ENCODE measurements around the gene PTPRN.
"Not testable (repeated sequence)": the region's sequence is repeated elsewhere in the genome, so short reads cannot be mapped to it uniquely, and the experiment has no call there.

The PTPRN gene

GRCh38 chr2:219266232-219266631 lies 43.0 kb downstream of the PTPRN start:
- Histone ChIP-seq H3K9me3 (ENCODE audit: control insufficient read depth, low read length) (no peaks in the 10 kb centered on the region), H3K4me1 (ENCODE audit: control insufficient read depth, insufficient read depth, low read length, poor library complexity, severe bottlenecking) (no peaks in the 10 kb centered on the region), H3K4me3 (ENCODE audit: extremely low read depth, insufficient read depth, low read length, poor library complexity, severe bottlenecking) (no peak overlapping the region), H3K36me3 (ENCODE audit: control insufficient read depth, insufficient read depth, low read length) (no peaks in the 10 kb centered on the region), H3K27ac (ENCODE audit: low read depth, low read length, severe bottlenecking) (no peak overlapping the region)
- WGBS, 2 experiments (ENCODE audit: insufficient coverage in 2 of 2) = 72 to 92% methylated on average over 1 to 4 of the region's 5 CpGs

GRCh38 chr2:219261024-219261855 lies 48.0 kb downstream of the PTPRN start:
- H3K4me1 ChIP-seq (ENCODE audit: control insufficient read depth, insufficient read depth, low read length, poor library complexity, severe bottlenecking) = no peaks in the 10 kb centered on the region
- 83 to 85% methylated on average over 2 to 4 of the region's 5 CpGs for WGBS, 2 experiments (ENCODE audit: insufficient coverage in 2 of 2)
- H3K4me3 ChIP-seq (ENCODE audit: extremely low read depth, insufficient read depth, low read length, poor library complexity, severe bottlenecking) = no peak overlapping the region
- H3K9me3 ChIP-seq (ENCODE audit: control insufficient read depth, low read length) = no peaks in the 10 kb centered on the region
- no peaks in the 10 kb centered on the region for H3K36me3 ChIP-seq (ENCODE audit: control insufficient read depth, insufficient read depth, low read length)
- H3K27ac ChIP-seq (ENCODE audit: low read depth, low read length, severe bottlenecking) = no peak overlapping the region

GRCh38 chr2:219258942-219259341 lies 50.3 kb downstream of the PTPRN start:
- not testable (repeated sequence) for H3K4me3 ChIP-seq (ENCODE audit: extremely low read depth, insufficient read depth, low read length, poor library complexity, severe bottlenecking)
- whole genome bisulfite sequencing, 2 experiments (ENCODE audit: insufficient coverage in 2 of 2) = 87 to 92% methylated on average over 5 to 7 of the region's 10 CpGs

GRCh38 chr2:219254590-219255201 lies 54.5 kb downstream of the PTPRN start:
- WGBS, 2 experiments (ENCODE audit: insufficient coverage in 2 of 2) = 29 to 34% methylated on average over 11 to 12 of the region's 12 CpGs
- Histone ChIP-seq H3K36me3 (ENCODE audit: control insufficient read depth, insufficient read depth, low read length) (no peaks in the 10 kb centered on the region), H3K27ac (ENCODE audit: low read depth, low read length, severe bottlenecking) (no peak overlapping the region), H3K4me1 (ENCODE audit: control insufficient read depth, insufficient read depth, low read length, poor library complexity, severe bottlenecking) (peaks cover 27% of the 10 kb centered on the region), H3K4me3 (ENCODE audit: extremely low read depth, insufficient read depth, low read length, poor library complexity, severe bottlenecking) (peak overlapping the region; percentile 34), H3K9me3 (ENCODE audit: control insufficient read depth, low read length) (no peaks in the 10 kb centered on the region)

More at GRCh38 chr2:219258942-219259341, 50.3 kb downstream of the PTPRN start:
- not testable (repeated sequence) for H3K9me3 ChIP-seq (ENCODE audit: control insufficient read depth, low read length); H3K4me1 ChIP-seq (ENCODE audit: control insufficient read depth, insufficient read depth, low read length, poor library complexity, severe bottlenecking); H3K27ac ChIP-seq (ENCODE audit: low read depth, low read length, severe bottlenecking); H3K36me3 ChIP-seq (ENCODE audit: control insufficient read depth, insufficient read depth, low read length)

GRCh38 chr2:219253753-219254589 lies 55.2 kb downstream of the PTPRN start, which contains the start of gene TUBA4A:
TUBA4A (minus strand) TSS chr2:219253918; CDS start chr2:219253858, 60 bp downstream.
- Histone ChIP-seq H3K4me1 (ENCODE audit: control insufficient read depth, insufficient read depth, low read length, poor library complexity, severe bottlenecking) (peaks cover 34% of the 10 kb centered on the region), H3K4me3 (ENCODE audit: extremely low read depth, insufficient read depth, low read length, poor library complexity, severe bottlenecking) (peak within 1 kb of the TSS; percentile 34), H3K36me3 (ENCODE audit: control insufficient read depth, insufficient read depth, low read length) (no peaks in the 10 kb centered on the region), H3K27ac (ENCODE audit: low read depth, low read length, severe bottlenecking) (no peak within 1 kb of the TSS), H3K9me3 (ENCODE audit: control insufficient read depth, low read length) (no peaks in the 10 kb centered on the region)
- 1 to 2% methylated on average over 63 to 71 of the region's 76 CpGs for WGBS, 2 experiments (ENCODE audit: insufficient coverage in 2 of 2)

GRCh38 chr2:219252900-219253752 lies 56.1 kb downstream of the PTPRN start, which contains the start of gene TUBA4B:
TUBA4B (plus strand) TSS chr2:219253243; CDS start chr2:219253408, 165 bp downstream.
- Histone ChIP-seq H3K9me3 (ENCODE audit: control insufficient read depth, low read length) (no peaks in the 10 kb centered on the region), H3K36me3 (ENCODE audit: control insufficient read depth, insufficient read depth, low read length) (peaks cover 4% of the 10 kb centered on the region), H3K4me1 (ENCODE audit: control insufficient read depth, insufficient read depth, low read length, poor library complexity, severe bottlenecking) (peaks cover 38% of the 10 kb centered on the region), H3K4me3 (ENCODE audit: extremely low read depth, insufficient read depth, low read length, poor library complexity, severe bottlenecking) (peak within 1 kb of the TSS; percentile 34), H3K27ac (ENCODE audit: low read depth, low read length, severe bottlenecking) (no peak within 1 kb of the TSS)
- 2% methylated on average over 17 to 34 of the region's 49 CpGs for WGBS, 2 experiments (ENCODE audit: insufficient coverage in 2 of 2)

GRCh38 chr2:219252570-219252899 lies 56.7 kb downstream of the PTPRN start:
- no peak overlapping the region for H3K27ac ChIP-seq (ENCODE audit: low read depth, low read length, severe bottlenecking)
- H3K9me3 ChIP-seq (ENCODE audit: control insufficient read depth, low read length) = no peaks in the 10 kb centered on the region
- peaks cover 38% of the 10 kb centered on the region for H3K4me1 ChIP-seq (ENCODE audit: control insufficient read depth, insufficient read depth, low read length, poor library complexity, severe bottlenecking)
- WGBS, 2 experiments (ENCODE audit: insufficient coverage in 2 of 2) = 11 to 19% methylated on average over 9 of the region's 9 CpGs
- H3K4me3 ChIP-seq (ENCODE audit: extremely low read depth, insufficient read depth, low read length, poor library complexity, severe bottlenecking) = no peak overlapping the region
- peaks cover 9% of the 10 kb centered on the region for H3K36me3 ChIP-seq (ENCODE audit: control insufficient read depth, insufficient read depth, low read length)

- peaks cover 38% of the 10 kb centered on the region for H3K4me1 ChIP-seq (ENCODE audit: control insufficient read depth, insufficient read depth, low read length, poor library complexity, severe bottlenecking)
- no peak overlapping the region for H3K4me3 ChIP-seq (ENCODE audit: extremely low read depth, insufficient read depth, low read length, poor library complexity, severe bottlenecking)
- H3K9me3 ChIP-seq (ENCODE audit: control insufficient read depth, low read length) = no peaks in the 10 kb centered on the region
- H3K27ac ChIP-seq (ENCODE audit: low read depth, low read length, severe bottlenecking) = no peak overlapping the region
- 51 to 60% methylated on average over 2 to 4 of the region's 5 CpGs for WGBS, 2 experiments (ENCODE audit: insufficient coverage in 2 of 2)
- peaks cover 14% of the 10 kb centered on the region for H3K36me3 ChIP-seq (ENCODE audit: control insufficient read depth, insufficient read depth, low read length)
Measured at GRCh38 chr2:219252084-219252483, 57.1 kb downstream of the PTPRN start.

GRCh38 chr2:219251656-219252055 lies 57.5 kb downstream of the PTPRN start:
- Histone ChIP-seq H3K4me1 (ENCODE audit: control insufficient read depth, insufficient read depth, low read length, poor library complexity, severe bottlenecking) (peaks cover 38% of the 10 kb centered on the region), H3K36me3 (ENCODE audit: control insufficient read depth, insufficient read depth, low read length) (peaks cover 18% of the 10 kb centered on the region), H3K4me3 (ENCODE audit: extremely low read depth, insufficient read depth, low read length, poor library complexity, severe bottlenecking) (no peak overlapping the region), H3K9me3 (ENCODE audit: control insufficient read depth, low read length) (no peaks in the 10 kb centered on the region), H3K27ac (ENCODE audit: low read depth, low read length, severe bottlenecking) (no peak overlapping the region)
- WGBS, 2 experiments (ENCODE audit: insufficient coverage in 2 of 2) = 67 to 86% methylated on average over 1 to 6 of the region's 6 CpGs

All from mesodermal cell (in vitro differentiated cells).